GM18861 (cell line): ENCODE measurements around the gene SLC9A3.

Source experiments
- ATAC-seq: cut with Tn5 transposase; IDR thresholded peaks from one replicate; pipeline ENCODE4 v1.9.1; 2021; ENCODE audit not compliant: unreplicated experiment

Gene SLC9A3

GRCh38 chr5:432928-433791, 91.1 kb downstream of the SLC9A3 start:
- ATAC-seq: no peak

- ATAC-seq: no peak
Measured at GRCh38 chr5:432201-432927, 91.9 kb downstream of the SLC9A3 start.

GRCh38 chr5:431711-432050, 92.6 kb downstream of the SLC9A3 start:
- ATAC-seq: no peak

- no peak for ATAC-seq
Measured at GRCh38 chr5:431001-431710, 93.1 kb downstream of the SLC9A3 start.

GRCh38 chr5:430214-430925, 93.9 kb downstream of the SLC9A3 start:
- ATAC-seq: no peak

- ATAC-seq: no peak
Measured at GRCh38 chr5:429453-430188, 94.6 kb downstream of the SLC9A3 start.

- no peak for ATAC-seq
Measured at GRCh38 chr5:428754-429452, 95.3 kb downstream of the SLC9A3 start.

GRCh38 chr5:428219-428618, 96.0 kb downstream of the SLC9A3 start:
- ATAC-seq: no peak

GRCh38 chr5:427415-428087, 96.7 kb downstream of the SLC9A3 start:
- ATAC-seq: no peak

GRCh38 chr5:426392-426976, 97.8 kb downstream of the SLC9A3 start:
- ATAC-seq: no peak

- ATAC-seq: no peak
Measured at GRCh38 chr5:425714-426113, 98.5 kb downstream of the SLC9A3 start.

GRCh38 chr5:424301-425110, 99.7 kb downstream of the SLC9A3 start:
- peak; percentile 84 for ATAC-seq

- no peak for ATAC-seq
Measured at GRCh38 chr5:423626-424261, 100.5 kb downstream of the SLC9A3 start.

GRCh38 chr5:423233-423565, 101.0 kb downstream of the SLC9A3 start:
- no peak for ATAC-seq

- no peak for ATAC-seq
Measured at GRCh38 chr5:422323-423232, 101.7 kb downstream of the SLC9A3 start.

- no peak for ATAC-seq
Measured at GRCh38 chr5:421901-422300, 102.3 kb downstream of the SLC9A3 start.
